ENCODE data around the gene ADGRL2.

ADGRL2 gene

DNA sequence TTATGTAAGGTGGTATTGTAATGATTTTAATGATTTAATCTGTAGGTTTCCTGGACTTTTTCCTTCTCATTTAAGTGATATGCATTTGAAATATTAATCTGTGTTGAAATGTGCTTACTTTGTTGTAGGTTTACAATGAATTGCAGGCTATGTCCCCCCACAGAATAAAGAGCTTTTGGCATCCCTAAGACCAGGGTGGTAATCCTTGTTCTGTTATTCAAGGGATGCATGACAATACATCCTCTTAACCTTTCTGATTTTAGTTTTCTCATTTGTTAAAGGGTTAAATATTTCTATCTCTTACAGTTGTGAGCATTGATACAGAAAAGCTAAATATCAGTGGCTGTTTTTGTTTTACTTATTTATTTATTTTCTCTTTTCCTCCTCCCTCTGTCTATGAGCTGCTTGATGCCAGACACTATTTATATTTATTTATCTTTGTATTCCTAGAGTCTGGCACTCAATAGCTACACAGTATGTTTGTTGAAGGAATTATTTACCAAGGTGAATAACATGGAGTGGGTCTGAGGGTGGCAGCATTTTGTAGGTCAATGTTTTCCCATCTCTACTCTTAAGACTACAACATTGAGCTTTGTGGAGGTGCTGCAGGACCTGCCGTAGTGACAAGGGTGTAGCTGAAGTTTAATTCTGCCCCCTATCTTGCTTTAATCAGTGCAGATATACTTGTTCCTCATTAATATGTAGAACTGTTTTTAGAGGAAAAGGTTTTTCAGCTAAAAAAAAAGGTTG, 19.9 kb upstream of the ADGRL2 start:
- Histone ChIP-seq H4K8ac (ENCODE audit: low read length) (no peak overlapping the region), H3K14ac (ENCODE audit: low read length in 2 of 2) (no peak overlapping the region), H2BK5ac (ENCODE audit: low read depth, low read length, poor library complexity, severe bottlenecking) (no peak overlapping the region), H2BK120ac (ENCODE audit: low read depth, low read length) (no peak overlapping the region), H2AFZ (ENCODE audit: low read depth, low read length) (no peak overlapping the region), H3K23ac (ENCODE audit: low read length in 2 of 2) (no peak overlapping the region), H3K9me3 (ENCODE audit: control insufficient read depth, low read length) (no peaks in the 10 kb centered on the region), H3K9ac (ENCODE audit: low read length) (no peak overlapping the region), H3K18ac (ENCODE audit: low read depth in 1 of 2, low read length in 2 of 2) (no peak overlapping the region), H3K4me3 (ENCODE audit: insufficient read depth in 1 of 2, low read depth in 1 of 2, low read length in 2 of 2) (no peak overlapping the region), H3K4me1 (ENCODE audit: control insufficient read depth, insufficient read depth, low read depth, low read length) (no peaks in the 10 kb centered on the region), H2BK12ac (ENCODE audit: low read length in 2 of 2) (no peak overlapping the region), H3K36me3 (ENCODE audit: control insufficient read depth in 1 of 2, insufficient read depth in 2 of 2, low read depth in 1 of 2, low read length in 2 of 2) (no peaks in the 10 kb centered on the region), H3K79me1 (replicated peaks; ENCODE audit: low read length, poor library complexity, severe bottlenecking) (no peaks in the 10 kb centered on the region), H4K91ac (ENCODE audit: low read length) (no peak overlapping the region), H2AK5ac (ENCODE audit: low read length, severe bottlenecking) (no peak overlapping the region), H3K4ac (ENCODE audit: low read depth in 1 of 2, low read length in 2 of 2) (no peak overlapping the region), H3K27ac (ENCODE audit: low read length, poor library complexity, severe bottlenecking) (no peak overlapping the region), H2BK15ac (ENCODE audit: low read depth, poor library complexity, severe bottlenecking) (no peak overlapping the region), H3K27me3 (ENCODE audit: control insufficient read depth in 1 of 2, insufficient read depth in 1 of 2, low read length in 2 of 2) (no peaks in the 10 kb centered on the region), H3K4me2 (ENCODE audit: low read length, poor library complexity, severe bottlenecking) (no peak overlapping the region)
- WGBS = no CpG with 5 or more reads among the region's 1 CpG
- DNase-seq = no peak

DNA sequence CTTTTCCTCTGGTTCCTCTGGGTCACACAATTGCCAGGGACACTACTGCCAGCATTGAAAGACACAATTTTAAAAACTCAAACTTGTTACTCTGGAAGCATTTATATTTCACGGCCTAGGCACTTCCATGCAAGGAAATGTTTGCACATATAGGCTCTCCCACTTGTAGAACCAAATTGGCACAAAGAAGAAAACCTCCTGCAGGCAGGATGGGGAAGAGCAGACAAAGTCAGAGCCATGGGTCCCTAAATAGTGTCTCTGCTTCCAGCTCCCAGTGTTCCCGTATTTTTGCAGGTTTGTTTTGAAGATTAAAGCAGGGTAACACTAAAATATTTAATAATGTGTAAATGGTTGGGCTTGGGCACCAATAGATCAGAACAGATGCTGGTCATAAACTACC, 19.0 kb upstream of the ADGRL2 start:
- H2BK5ac ChIP-seq (ENCODE audit: low read depth, low read length, poor library complexity, severe bottlenecking) = no peak overlapping the region
- H3K4ac ChIP-seq (ENCODE audit: low read depth in 1 of 2, low read length in 2 of 2) = no peak overlapping the region
- H3K9ac ChIP-seq (ENCODE audit: low read length) = no peak overlapping the region
- no peak overlapping the region for H2AFZ ChIP-seq (ENCODE audit: low read depth, low read length)
- H3K23ac ChIP-seq (ENCODE audit: low read length in 2 of 2) = no peak overlapping the region
- no peak overlapping the region for H2AK5ac ChIP-seq (ENCODE audit: low read length, severe bottlenecking)
- no peak for DNase-seq
- no peaks in the 10 kb centered on the region for H3K4me1 ChIP-seq (ENCODE audit: control insufficient read depth, insufficient read depth, low read depth, low read length)
- H4K8ac ChIP-seq (ENCODE audit: low read length) = no peak overlapping the region
- H3K4me2 ChIP-seq (ENCODE audit: low read length, poor library complexity, severe bottlenecking) = no peak overlapping the region
- H3K4me3 ChIP-seq (ENCODE audit: insufficient read depth in 1 of 2, low read depth in 1 of 2, low read length in 2 of 2) = no peak overlapping the region
- H3K36me3 ChIP-seq (ENCODE audit: control insufficient read depth in 1 of 2, insufficient read depth in 2 of 2, low read depth in 1 of 2, low read length in 2 of 2) = no peaks in the 10 kb centered on the region
- no peak overlapping the region for H4K91ac ChIP-seq (ENCODE audit: low read length)
- H3K9me3 ChIP-seq (ENCODE audit: control insufficient read depth, low read length) = no peaks in the 10 kb centered on the region
- no peak overlapping the region for H2BK15ac ChIP-seq (ENCODE audit: low read depth, poor library complexity, severe bottlenecking)
- H2BK120ac ChIP-seq (ENCODE audit: low read depth, low read length) = no peak overlapping the region
- no peaks in the 10 kb centered on the region for H3K79me1 ChIP-seq (replicated peaks; ENCODE audit: low read length, poor library complexity, severe bottlenecking)
- no peaks in the 10 kb centered on the region for H3K27me3 ChIP-seq (ENCODE audit: control insufficient read depth in 1 of 2, insufficient read depth in 1 of 2, low read length in 2 of 2)
- H3K18ac ChIP-seq (ENCODE audit: low read depth in 1 of 2, low read length in 2 of 2) = no peak overlapping the region
- no peak overlapping the region for H2BK12ac ChIP-seq (ENCODE audit: low read length in 2 of 2)
- H3K14ac ChIP-seq (ENCODE audit: low read length in 2 of 2) = no peak overlapping the region
- WGBS = 60% methylated on average over 2 of the region's 2 CpGs
- H3K27ac ChIP-seq (ENCODE audit: low read length, poor library complexity, severe bottlenecking) = no peak overlapping the region

DNA sequence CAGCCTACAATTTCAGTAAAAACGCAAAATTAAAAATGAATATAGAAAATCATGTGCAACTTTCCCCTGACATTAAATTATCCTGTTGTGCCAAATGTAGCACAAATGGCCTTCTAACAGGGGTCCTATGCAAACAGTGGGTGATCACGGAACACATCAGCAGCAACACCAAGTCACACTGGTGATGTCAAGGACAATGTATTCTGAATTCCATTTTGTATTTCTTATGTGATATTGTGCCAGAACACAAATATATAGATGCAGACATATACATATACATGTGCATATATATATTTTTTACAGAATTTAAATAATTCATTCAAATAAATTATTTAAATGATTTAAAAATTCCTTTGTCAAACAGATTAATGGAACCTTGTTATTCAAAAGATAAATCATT, 8.6 kb upstream of the ADGRL2 start:
- 100% methylated on average over 1 of the region's 2 CpGs for WGBS

DNA sequence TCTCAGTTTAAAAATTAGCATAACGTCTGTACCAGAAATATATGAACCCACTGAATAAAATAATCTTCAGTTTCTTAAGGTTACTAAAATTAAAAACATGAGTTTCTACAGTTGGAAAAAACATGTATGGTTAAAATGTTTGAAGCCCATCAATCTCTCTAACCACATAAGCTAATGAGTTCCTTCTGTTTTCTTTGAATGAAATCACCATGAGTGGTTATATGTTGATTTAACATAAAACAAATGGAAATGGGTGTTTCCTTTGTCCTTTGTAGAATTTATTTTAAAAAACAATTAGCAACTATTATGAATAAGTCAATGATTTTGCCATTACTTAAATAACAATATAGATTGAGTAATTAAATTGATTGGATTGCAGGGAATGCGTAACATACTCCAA, 3.0 kb upstream of the ADGRL2 start:
- H3K36me3 ChIP-seq (ENCODE audit: control insufficient read depth in 1 of 2, insufficient read depth in 2 of 2, low read depth in 1 of 2, low read length in 2 of 2) = no peaks in the 10 kb centered on the region
- no peak overlapping the region for H2BK120ac ChIP-seq (ENCODE audit: low read depth, low read length)
- no peak overlapping the region for H4K91ac ChIP-seq (ENCODE audit: low read length)
- no peak for DNase-seq
- no peak overlapping the region for H3K14ac ChIP-seq (ENCODE audit: low read length in 2 of 2)
- no peak overlapping the region for H3K4me3 ChIP-seq (ENCODE audit: insufficient read depth in 1 of 2, low read depth in 1 of 2, low read length in 2 of 2)
- H3K27me3 ChIP-seq (ENCODE audit: control insufficient read depth in 1 of 2, insufficient read depth in 1 of 2, low read length in 2 of 2) = no peaks in the 10 kb centered on the region
- H2BK15ac ChIP-seq (ENCODE audit: low read depth, poor library complexity, severe bottlenecking) = no peak overlapping the region
- H2AFZ ChIP-seq (ENCODE audit: low read depth, low read length) = no peak overlapping the region
- WGBS = no CpG with 5 or more reads among the region's 2 CpGs
- no peak overlapping the region for H3K4ac ChIP-seq (ENCODE audit: low read depth in 1 of 2, low read length in 2 of 2)
- no peaks in the 10 kb centered on the region for H3K79me1 ChIP-seq (replicated peaks; ENCODE audit: low read length, poor library complexity, severe bottlenecking)
- H3K23ac ChIP-seq (ENCODE audit: low read length in 2 of 2) = no peak overlapping the region
- H3K9me3 ChIP-seq (ENCODE audit: control insufficient read depth, low read length) = no peaks in the 10 kb centered on the region
- H3K4me2 ChIP-seq (ENCODE audit: low read length, poor library complexity, severe bottlenecking) = no peak overlapping the region
- no peak overlapping the region for H3K9ac ChIP-seq (ENCODE audit: low read length)
- no peak overlapping the region for H3K18ac ChIP-seq (ENCODE audit: low read depth in 1 of 2, low read length in 2 of 2)
- H2BK12ac ChIP-seq (ENCODE audit: low read length in 2 of 2) = no peak overlapping the region
- no peak overlapping the region for H3K27ac ChIP-seq (ENCODE audit: low read length, poor library complexity, severe bottlenecking)
- no peak overlapping the region for H2AK5ac ChIP-seq (ENCODE audit: low read length, severe bottlenecking)
- no peak overlapping the region for H2BK5ac ChIP-seq (ENCODE audit: low read depth, low read length, poor library complexity, severe bottlenecking)
- H3K4me1 ChIP-seq (ENCODE audit: control insufficient read depth, insufficient read depth, low read depth, low read length) = no peaks in the 10 kb centered on the region
- H4K8ac ChIP-seq (ENCODE audit: low read length) = no peak overlapping the region

More for the DNA sequence above, 8.6 kb upstream of the ADGRL2 start:
- Histone ChIP-seq H2BK12ac (ENCODE audit: low read length in 2 of 2) (no peak overlapping the region), H3K4me1 (ENCODE audit: control insufficient read depth, insufficient read depth, low read depth, low read length) (no peaks in the 10 kb centered on the region), H3K4me3 (ENCODE audit: insufficient read depth in 1 of 2, low read depth in 1 of 2, low read length in 2 of 2) (no peak overlapping the region), H4K8ac (ENCODE audit: low read length) (no peak overlapping the region), H4K91ac (ENCODE audit: low read length) (no peak overlapping the region), H3K27me3 (ENCODE audit: control insufficient read depth in 1 of 2, insufficient read depth in 1 of 2, low read length in 2 of 2) (no peaks in the 10 kb centered on the region), H2BK15ac (ENCODE audit: low read depth, poor library complexity, severe bottlenecking) (no peak overlapping the region), H2AFZ (ENCODE audit: low read depth, low read length) (no peak overlapping the region), H3K79me1 (replicated peaks; ENCODE audit: low read length, poor library complexity, severe bottlenecking) (no peaks in the 10 kb centered on the region), H2BK5ac (ENCODE audit: low read depth, low read length, poor library complexity, severe bottlenecking) (no peak overlapping the region), H2BK120ac (ENCODE audit: low read depth, low read length) (no peak overlapping the region), H2AK5ac (ENCODE audit: low read length, severe bottlenecking) (no peak overlapping the region), H3K27ac (ENCODE audit: low read length, poor library complexity, severe bottlenecking) (no peak overlapping the region), H3K4ac (ENCODE audit: low read depth in 1 of 2, low read length in 2 of 2) (no peak overlapping the region), H3K4me2 (ENCODE audit: low read length, poor library complexity, severe bottlenecking) (no peak overlapping the region), H3K14ac (ENCODE audit: low read length in 2 of 2) (no peak overlapping the region), H3K9ac (ENCODE audit: low read length) (no peak overlapping the region), H3K23ac (ENCODE audit: low read length in 2 of 2) (no peak overlapping the region), H3K9me3 (ENCODE audit: control insufficient read depth, low read length) (no peaks in the 10 kb centered on the region), H3K36me3 (ENCODE audit: control insufficient read depth in 1 of 2, insufficient read depth in 2 of 2, low read depth in 1 of 2, low read length in 2 of 2) (no peaks in the 10 kb centered on the region), H3K18ac (ENCODE audit: low read depth in 1 of 2, low read length in 2 of 2) (no peak overlapping the region)
- DNase-seq = no peak
